PC-9 (cell line): ENCODE measurements around the gene ELL3. TPM values are rescaled to one million over a fixed set of nuclear protein-coding genes. Genes with fewer than 3 reads are reported as not detected.
A peak's percentile ranks its signal among the peaks of the same experiment; 100 is the strongest.

Experiments used
- BruUV-seq: library from RNA; stranded (reverse); fragments of 400-500 nt; replicated peaks from 2 replicates; lab custom pipeline; 2021; lab: Mats Ljungman, UMichigan
- CTCF ChIA-PET: fragments of 300-600 bp; sonication (Branson Sonifier 250); formaldehyde crosslinking; loops from one replicate; lab custom pipeline; 2022; ENCODE audit warnings: antibody characterized with exemption; lab: Charles Lee
- POLR2A ChIA-PET: fragments of 300-600 bp; sonication (Branson Sonifier 250); formaldehyde crosslinking; loops from one replicate; lab custom pipeline; 2022; ENCODE audit warnings: antibody characterized with exemption; ENCODE audit not compliant: unreplicated experiment; lab: Charles Lee
- DNase-seq, 2 experiments: peaks; one replicate each; pipeline versions ENCODE4 v3.0.0 to v3.0.0-alpha.2; 2015 to 2022; ENCODE audit warnings: mixed read lengths in 1 of 2
- H2AFZ ChIP-seq: fragments of 200-600 bp; sonication (generic); 2 replicates; pipeline ENCODE4 v1.8.1; 2017; ENCODE audit warnings: antibody characterized with exemption
- H3F3A ChIP-seq: fragments of 200-600 bp; sonication (generic); 2 replicates; pipeline ENCODE4 v1.8.1; 2017; ENCODE audit warnings: antibody characterized with exemption, mild to moderate bottlenecking, low read depth; ENCODE audit not compliant: insufficient read depth
- H3K27ac ChIP-seq: fragments of 200-600 bp; sonication (generic); 2 replicates; pipeline ENCODE4 v1.6.1; 2016; ENCODE audit warnings: mixed run types
- H3K27me3 ChIP-seq: fragments of 200-600 bp; sonication (generic); 2 replicates; pipeline ENCODE4 v1.6.1; 2016; ENCODE audit warnings: low read depth, mixed run types; ENCODE audit not compliant: insufficient read depth
- H3K36me3 ChIP-seq: fragments of 200-600 bp; sonication (generic); 2 replicates; pipeline ENCODE4 v1.6.1; 2016; ENCODE audit warnings: low read depth, mixed run types
- H3K4me1 ChIP-seq: fragments of 200-600 bp; sonication (generic); replicated peaks from 2 replicates; pipeline ENCODE4 v1.6.1; 2016; ENCODE audit warnings: mixed run types; ENCODE audit not compliant: insufficient read depth
- H3K4me2 ChIP-seq: fragments of 200-600 bp; sonication (generic); 2 replicates; pipeline ENCODE4 v1.6.1; 2017; ENCODE audit warnings: mixed run types
- H3K4me3 ChIP-seq: fragments of 200-600 bp; sonication (generic); 2 replicates; pipeline ENCODE4 v1.6.1; 2016; ENCODE audit warnings: mixed run types
- H3K79me2 ChIP-seq: fragments of 200-600 bp; sonication (generic); 2 replicates; pipeline ENCODE4 v1.6.1; 2017; ENCODE audit warnings: low read depth, mixed run types
- H3K9me2 ChIP-seq: fragments of 200-600 bp; sonication (generic); 2 replicates; pipeline ENCODE4 v1.8.1; 2017; ENCODE audit warnings: mild to moderate bottlenecking; ENCODE audit not compliant: insufficient read depth
- H3K9me3 ChIP-seq: fragments of 200-600 bp; sonication (generic); 2 replicates; pipeline ENCODE4 v1.8.1; 2016; ENCODE audit warnings: low read depth; ENCODE audit not compliant: insufficient read depth
- H4K20me1 ChIP-seq: fragments of 200-600 bp; sonication (generic); 2 replicates; pipeline ENCODE4 v1.8.1; 2017; ENCODE audit not compliant: insufficient read depth
- EZH2 ChIP-seq: fragments of 200-600 bp; sonication (generic); IDR thresholded peaks from 2 replicates; pipeline ENCODE4 v1.8.0; 2017; ENCODE audit warnings: antibody characterized with exemption, low read depth
- intact Hi-C: fragments of 100-400 bp; cut with micrococcal nuclease; formaldehyde crosslinking; loops from one replicate; pipeline ENCODE4 v1.10.0; 2022; ENCODE audit not compliant: unreplicated experiment
- total RNA-seq: library from RNA; stranded (reverse); gene quantifications from 2 replicates; pipeline ENCODE4 v1.2.3, GENCODE V29; 2021
- TF ChIP-seq, protein P1 (sequence below): fragments of 200-600 bp; sonication (generic); conservative IDR thresholded peaks from 2 replicates; pipeline ENCODE4 v1.6.1; 2017; ENCODE audit warnings: mixed run types, antibody characterized with exemption, mild to moderate bottlenecking, moderate library complexity

ELL3 gene
- total RNA-seq, 1 experiment from 2014 or later: 6.1 TPM

- TF ChIP-seq, protein P1, sequence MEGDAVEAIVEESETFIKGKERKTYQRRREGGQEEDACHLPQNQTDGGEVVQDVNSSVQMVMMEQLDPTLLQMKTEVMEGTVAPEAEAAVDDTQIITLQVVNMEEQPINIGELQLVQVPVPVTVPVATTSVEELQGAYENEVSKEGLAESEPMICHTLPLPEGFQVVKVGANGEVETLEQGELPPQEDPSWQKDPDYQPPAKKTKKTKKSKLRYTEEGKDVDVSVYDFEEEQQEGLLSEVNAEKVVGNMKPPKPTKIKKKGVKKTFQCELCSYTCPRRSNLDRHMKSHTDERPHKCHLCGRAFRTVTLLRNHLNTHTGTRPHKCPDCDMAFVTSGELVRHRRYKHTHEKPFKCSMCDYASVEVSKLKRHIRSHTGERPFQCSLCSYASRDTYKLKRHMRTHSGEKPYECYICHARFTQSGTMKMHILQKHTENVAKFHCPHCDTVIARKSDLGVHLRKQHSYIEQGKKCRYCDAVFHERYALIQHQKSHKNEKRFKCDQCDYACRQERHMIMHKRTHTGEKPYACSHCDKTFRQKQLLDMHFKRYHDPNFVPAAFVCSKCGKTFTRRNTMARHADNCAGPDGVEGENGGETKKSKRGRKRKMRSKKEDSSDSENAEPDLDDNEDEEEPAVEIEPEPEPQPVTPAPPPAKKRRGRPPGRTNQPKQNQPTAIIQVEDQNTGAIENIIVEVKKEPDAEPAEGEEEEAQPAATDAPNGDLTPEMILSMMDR: no peak
- no peak for TF ChIP-seq EZH2
- intact Hi-C loops: loop anchor here (10.0 kb wide), 1 partner anchor 53 kb away; the partner anchor contains the start of genes MFAP1 and WDR76
- ChIA-PET CTCF (no interaction called here), POLR2A (no interaction called here)
- Histone ChIP-seq H3K9me2 (no peaks in the 10 kb centered on the region), H3K79me2 (no peaks in the 10 kb centered on the region), H2AFZ (no peak overlapping the region), H3K36me3 (peaks cover 22% of the 10 kb centered on the region; the same call in 1 of the 2 replicates), H3K4me3 (no peak overlapping the region), H4K20me1 (peaks cover 3% of the 10 kb centered on the region; the same call in 1 of the 2 replicates), H3K4me1 (no peaks in the 10 kb centered on the region), H3K4me2 (no peak overlapping the region), H3K27me3 (no peaks in the 10 kb centered on the region), H3K9me3 (no peaks in the 10 kb centered on the region), H3F3A (peaks cover 49% of the 10 kb centered on the region), H3K27ac (no peak overlapping the region)
- no TSS peak for BruUV-seq
- no peak for DNase-seq
Measured at GRCh38 chr15:43771816-43772215, 5.0 kb downstream of the ELL3 start.

DNA sequence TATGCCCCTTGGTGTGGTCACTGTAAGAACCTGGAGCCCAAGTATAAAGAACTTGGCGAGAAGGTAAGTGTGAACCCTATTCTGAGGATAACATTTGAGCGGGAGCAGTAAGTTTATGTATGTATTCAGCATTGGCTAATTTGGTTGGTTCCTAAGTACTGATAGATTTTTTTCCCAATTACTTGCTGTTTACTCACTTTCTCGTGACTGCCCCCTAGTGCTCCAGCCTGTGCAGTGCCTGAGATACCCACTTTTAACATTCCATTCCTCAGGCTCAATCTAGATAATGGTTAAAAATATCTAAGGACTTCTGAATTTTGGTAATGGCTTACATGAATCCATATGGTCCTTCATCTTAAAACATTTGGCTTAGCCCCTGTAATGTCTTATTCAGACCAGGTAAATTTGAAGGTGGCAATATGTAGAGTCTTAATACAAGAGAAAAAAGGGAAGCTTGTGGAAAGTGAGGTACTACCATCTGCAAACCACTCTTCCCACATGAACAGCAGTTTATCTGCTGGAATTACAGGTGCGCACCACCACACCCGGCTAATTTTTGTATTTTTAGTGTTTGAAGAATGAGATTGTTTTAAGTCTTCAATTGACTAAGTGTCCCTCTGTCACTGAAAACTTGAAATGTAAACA, 7.1 kb downstream of the ELL3 start:
- peak in 1 of 2 experiments; percentile 50 for DNase-seq
- POLR2A ChIA-PET: interaction anchor here (0.5 kb wide), 1 partner anchor 32 kb away, joined by 6 read pairs; no protein-coding TSS in a partner anchor
- peaks cover 35% of the 10 kb centered on the region; the same call in 1 of the 2 replicates for H3K36me3 ChIP-seq

GRCh38 chr15:43763819-43764446, 12.8 kb downstream of the ELL3 start:
- H3K4me1 ChIP-seq: no peaks in the 10 kb centered on the region
- H4K20me1 ChIP-seq: no peaks in the 10 kb centered on the region
- H3K9me2 ChIP-seq: no peaks in the 10 kb centered on the region
- TF ChIP-seq, protein P1: no peak
- no peak for TF ChIP-seq EZH2
- no peak overlapping the region for H3K4me3 ChIP-seq
- H3K27me3 ChIP-seq: no peaks in the 10 kb centered on the region
- CTCF ChIA-PET: no interaction called here
- POLR2A ChIA-PET: no interaction called here
- H2AFZ ChIP-seq: no peak overlapping the region
- BruUV-seq: no TSS peak
- no peak overlapping the region for H3K27ac ChIP-seq
- intact Hi-C loops: no loop called here
- H3F3A ChIP-seq: peaks cover 7% of the 10 kb centered on the region; the same call in 1 of the 2 replicates
- no peaks in the 10 kb centered on the region for H3K9me3 ChIP-seq
- no peak for DNase-seq
- no peaks in the 10 kb centered on the region for H3K79me2 ChIP-seq
- peaks cover 17% of the 10 kb centered on the region for H3K36me3 ChIP-seq
- H3K4me2 ChIP-seq: no peak overlapping the region

More for the DNA sequence above, 7.1 kb downstream of the ELL3 start:
- H3K9me2 ChIP-seq: no peaks in the 10 kb centered on the region
- TF ChIP-seq, protein P1: peak; percentile 76
- TF ChIP-seq EZH2: no peak
- H3K4me3 ChIP-seq: no peak overlapping the region
- intact Hi-C loops: loop anchor here (10.0 kb wide), 1 partner anchor 55 kb away; the partner anchor contains the start of genes MFAP1 and WDR76
- CTCF ChIA-PET: no interaction called here
- H3K27me3 ChIP-seq: no peaks in the 10 kb centered on the region
- H3K79me2 ChIP-seq: no peaks in the 10 kb centered on the region
- H3F3A ChIP-seq: peaks cover 32% of the 10 kb centered on the region
- H3K27ac ChIP-seq: no peak overlapping the region
- H3K9me3 ChIP-seq: no peaks in the 10 kb centered on the region
- no peak overlapping the region for H2AFZ ChIP-seq
- peaks cover 3% of the 10 kb centered on the region; the same call in 1 of the 2 replicates for H4K20me1 ChIP-seq
- BruUV-seq: no TSS peak
- H3K4me1 ChIP-seq: no peaks in the 10 kb centered on the region
- no peak overlapping the region for H3K4me2 ChIP-seq
